HG03159 (cell line): ENCODE results near the gene HAP1.
"Not testable (repeated sequence)": the region's sequence is repeated elsewhere in the genome, so short reads cannot be mapped to it uniquely, and the experiment has no call there.

Source experiments
- ATAC-seq: cut with Tn5 transposase; IDR thresholded peaks from one replicate; pipeline ENCODE4 v1.9.1; 2021; ENCODE audit warnings: mild to moderate bottlenecking, moderate library complexity; ENCODE audit not compliant: unreplicated experiment

HAP1 gene

GRCh38 chr17:41675157-41676057, 59.0 kb downstream of the HAP1 start:
- not testable (repeated sequence) for ATAC-seq
